ENCODE data around the gene GRID1. TPM values are rescaled to one million over a fixed set of nuclear protein-coding genes. Genes with fewer than 3 reads are reported as not detected.

GRID1 gene
- polyA plus RNA-seq, 1 donor (not counting 4 experiments of a cell fraction or from before 2014, with no cell fraction given): 0.01 TPM

- Histone ChIP-seq H3K9ac (ENCODE audit: control insufficient read depth, extremely low read depth, insufficient read depth, low read length) (no peak overlapping the region), H3K79me2 (ENCODE audit: control insufficient read depth, insufficient read depth, low read length) (no peaks in the 10 kb centered on the region), H3K4me1 (ENCODE audit: control insufficient read depth, extremely low read depth, insufficient read depth, low read length) (no peaks in the 10 kb centered on the region), H3K36me3 (ENCODE audit: control insufficient read depth in 2 of 2, extremely low read depth in 1 of 2, insufficient read depth in 2 of 2, low read length in 2 of 2) (no peaks in the 10 kb centered on the region), H3K9me3 (ENCODE audit: control insufficient read depth, low read depth, low read length) (no peaks in the 10 kb centered on the region), H3K4me3 (ENCODE audit: control insufficient read depth in 2 of 3, extremely low read depth in 1 of 3, insufficient read depth in 2 of 3, low read depth in 1 of 3, low read length in 3 of 3) (no peak overlapping the region), H4K20me1 (ENCODE audit: control insufficient read depth, extremely low read depth, insufficient read depth, low read length) (no peaks in the 10 kb centered on the region), H3K4me2 (ENCODE audit: control insufficient read depth, extremely low read depth, insufficient read depth, low read depth, low read length) (no peak overlapping the region), H2AFZ (ENCODE audit: control insufficient read depth, low read length) (no peak overlapping the region), H3K9me1 (ENCODE audit: control insufficient read depth, extremely low read depth, insufficient read depth, low read length) (no peaks in the 10 kb centered on the region), H3K27me3 (ENCODE audit: control insufficient read depth, extremely low read depth, insufficient read depth, low read length) (peaks cover 11% of the 10 kb centered on the region), H3K27ac (ENCODE audit: control insufficient read depth, insufficient read depth, low read length) (no peak overlapping the region)
- TF ChIP-seq EZH2 (IDR thresholded peaks at IDR 0.05; ENCODE audit: low read length): no peak
- TF ChIP-seq, protein P1, sequence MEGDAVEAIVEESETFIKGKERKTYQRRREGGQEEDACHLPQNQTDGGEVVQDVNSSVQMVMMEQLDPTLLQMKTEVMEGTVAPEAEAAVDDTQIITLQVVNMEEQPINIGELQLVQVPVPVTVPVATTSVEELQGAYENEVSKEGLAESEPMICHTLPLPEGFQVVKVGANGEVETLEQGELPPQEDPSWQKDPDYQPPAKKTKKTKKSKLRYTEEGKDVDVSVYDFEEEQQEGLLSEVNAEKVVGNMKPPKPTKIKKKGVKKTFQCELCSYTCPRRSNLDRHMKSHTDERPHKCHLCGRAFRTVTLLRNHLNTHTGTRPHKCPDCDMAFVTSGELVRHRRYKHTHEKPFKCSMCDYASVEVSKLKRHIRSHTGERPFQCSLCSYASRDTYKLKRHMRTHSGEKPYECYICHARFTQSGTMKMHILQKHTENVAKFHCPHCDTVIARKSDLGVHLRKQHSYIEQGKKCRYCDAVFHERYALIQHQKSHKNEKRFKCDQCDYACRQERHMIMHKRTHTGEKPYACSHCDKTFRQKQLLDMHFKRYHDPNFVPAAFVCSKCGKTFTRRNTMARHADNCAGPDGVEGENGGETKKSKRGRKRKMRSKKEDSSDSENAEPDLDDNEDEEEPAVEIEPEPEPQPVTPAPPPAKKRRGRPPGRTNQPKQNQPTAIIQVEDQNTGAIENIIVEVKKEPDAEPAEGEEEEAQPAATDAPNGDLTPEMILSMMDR (optimal IDR thresholded peaks at IDR 0.05 in 1 of 3, IDR thresholded peaks at IDR 0.05 in 1 of 3, conservative IDR thresholded peaks at IDR 0.05 in 1 of 3; ENCODE audit: extremely low read depth in 1 of 3, insufficient read depth in 2 of 3, low read length in 3 of 3): no peak
- FAIRE-seq: no peak
- DNase-seq (ENCODE audit: low read depth, low spot score): no peak
- dilution Hi-C loops (cut with MboI; ENCODE audit: extremely low pct_ligation_motif_present, low sequenced_read_pairs): no loop called here
These were observed 8.9 kb downstream of the GRID1 start for GRCh38 chr10:86357676-86358075.

- H3K9me3 ChIP-seq (ENCODE audit: control insufficient read depth, low read depth, low read length): no peaks in the 10 kb centered on the region
- FAIRE-seq (no peak), DNase-seq (ENCODE audit: low read depth, low spot score) (no peak)
- H3K9ac ChIP-seq (ENCODE audit: control insufficient read depth, extremely low read depth, insufficient read depth, low read length): no peak overlapping the region
- dilution Hi-C loops (cut with MboI; ENCODE audit: extremely low pct_ligation_motif_present, low sequenced_read_pairs): no loop called here
- H4K20me1 ChIP-seq (ENCODE audit: control insufficient read depth, extremely low read depth, insufficient read depth, low read length): no peaks in the 10 kb centered on the region
- no peak overlapping the region for H2AFZ ChIP-seq (ENCODE audit: control insufficient read depth, low read length)
- H3K4me2 ChIP-seq (ENCODE audit: control insufficient read depth, extremely low read depth, insufficient read depth, low read depth, low read length): no peak overlapping the region
- H3K79me2 ChIP-seq (ENCODE audit: control insufficient read depth, insufficient read depth, low read length): no peaks in the 10 kb centered on the region
- peaks cover 4% of the 10 kb centered on the region for H3K27me3 ChIP-seq (ENCODE audit: control insufficient read depth, extremely low read depth, insufficient read depth, low read length)
- H3K9me1 ChIP-seq (ENCODE audit: control insufficient read depth, extremely low read depth, insufficient read depth, low read length): no peaks in the 10 kb centered on the region
- TF ChIP-seq EZH2 (IDR thresholded peaks at IDR 0.05; ENCODE audit: low read length): no peak
- TF ChIP-seq, protein P1 (optimal IDR thresholded peaks at IDR 0.05 in 1 of 3, IDR thresholded peaks at IDR 0.05 in 1 of 3, conservative IDR thresholded peaks at IDR 0.05 in 1 of 3; ENCODE audit: extremely low read depth in 1 of 3, insufficient read depth in 2 of 3, low read length in 3 of 3): no peak
- no peaks in the 10 kb centered on the region for H3K36me3 ChIP-seq (ENCODE audit: control insufficient read depth in 2 of 2, extremely low read depth in 1 of 2, insufficient read depth in 2 of 2, low read length in 2 of 2)
- no peaks in the 10 kb centered on the region for H3K4me1 ChIP-seq (ENCODE audit: control insufficient read depth, extremely low read depth, insufficient read depth, low read length)
- H3K27ac ChIP-seq (ENCODE audit: control insufficient read depth, insufficient read depth, low read length): no peak overlapping the region
- H3K4me3 ChIP-seq (ENCODE audit: control insufficient read depth in 2 of 3, extremely low read depth in 1 of 3, insufficient read depth in 2 of 3, low read depth in 1 of 3, low read length in 3 of 3): no peak overlapping the region
These were observed 9.6 kb downstream of the GRID1 start for GRCh38 chr10:86357041-86357440.
